Hepatocyte (in vitro differentiated cells): ENCODE results near the gene LARP4B. TPM values are rescaled to one million over a fixed set of nuclear protein-coding genes. Genes with fewer than 3 reads are reported as not detected.

Experiments
- DNase-seq: peaks from one replicate; pipeline ENCODE4 v3.0.0-alpha.2; 2016; ENCODE audit warnings: low spot score
- H2AFZ ChIP-seq: fragments of 200-600 bp; sonication (generic); 2 replicates; pipeline ENCODE4 v1.6.0; 2016; ENCODE audit warnings: antibody characterized with exemption, mild to moderate bottlenecking
- H3K27ac ChIP-seq: fragments of 200-600 bp; sonication (generic); 2 replicates; pipeline ENCODE4 v1.5.1; 2016; ENCODE audit warnings: mild to moderate bottlenecking
- H3K27me3 ChIP-seq: fragments of 200-600 bp; sonication (generic); 2 replicates; pipeline ENCODE4 v1.6.1; 2016
- H3K36me3 ChIP-seq: fragments of 200-600 bp; sonication (generic); replicated peaks from 2 replicates; pipeline ENCODE4 v1.5.1; 2016; ENCODE audit warnings: low read depth; ENCODE audit not compliant: insufficient read depth
- H3K4me1 ChIP-seq: fragments of 200-600 bp; sonication (generic); 2 replicates; pipeline ENCODE4 v1.5.1; 2016; ENCODE audit warnings: mild to moderate bottlenecking, moderate library complexity; ENCODE audit not compliant: insufficient read depth
- H3K4me2 ChIP-seq: fragments of 200-600 bp; sonication (generic); 2 replicates; pipeline ENCODE4 v1.6.0; 2016
- H3K4me3 ChIP-seq: fragments of 200-600 bp; sonication (generic); 2 replicates; pipeline ENCODE4 v1.5.1; 2016; ENCODE audit warnings: mild to moderate bottlenecking
- H3K79me2 ChIP-seq: fragments of 200-600 bp; sonication (generic); 2 replicates; pipeline ENCODE4 v1.6.0; 2017; ENCODE audit warnings: mild to moderate bottlenecking
- H3K9me2 ChIP-seq: fragments of 200-600 bp; sonication (generic); replicated peaks from 2 replicates; pipeline ENCODE4 v1.6.0; 2017; ENCODE audit warnings: mild to moderate bottlenecking; ENCODE audit not compliant: insufficient read depth
- H3K9me3 ChIP-seq: fragments of 200-600 bp; sonication (generic); 2 replicates; pipeline ENCODE4 v1.5.1; 2016; ENCODE audit warnings: low read depth, mild to moderate bottlenecking
- H4K20me1 ChIP-seq: fragments of 200-600 bp; sonication (generic); 2 replicates; pipeline ENCODE4 v1.6.0; 2016; ENCODE audit warnings: mild to moderate bottlenecking; ENCODE audit not compliant: insufficient read depth, poor library complexity, severe bottlenecking
- CTCF ChIP-seq: fragments of 200-600 bp; sonication (generic); IDR thresholded peaks from 2 replicates; pipeline ENCODE4 v1.5.1; 2016; ENCODE audit warnings: antibody characterized with exemption, mild to moderate bottlenecking; ENCODE audit not compliant: poor library complexity
- EZH2 ChIP-seq: fragments of 200-600 bp; sonication (generic); IDR thresholded peaks from 2 replicates; pipeline ENCODE4 v1.6.1; 2016; ENCODE audit warnings: antibody characterized with exemption, mild to moderate bottlenecking, borderline replicate concordance
- EZH2phosphoT487 ChIP-seq: fragments of 200-600 bp; sonication (generic); IDR thresholded peaks from one replicate; pipeline ENCODE4 v1.6.1; 2018; ENCODE audit warnings: antibody characterized with exemption, mild to moderate bottlenecking, low read depth, moderate library complexity; ENCODE audit not compliant: unreplicated experiment, severe bottlenecking
- WGBS: methylation state at CpG from one replicate; pipeline ENCODE4 v1.1.6; 2016; ENCODE audit warnings: low lambda C conversion rate; ENCODE audit errors: missing lambda C conversion rate; 5-methylcytosine and 5-hydroxymethylcytosine counted together
- polyA plus RNA-seq: library from polyadenylated mRNA; unstranded; fragments of >200 nt; fragmentation: Nextera tagmentation; extraction: Ambion mirVana; gene quantifications from 2 replicates; pipeline ENCODE4 v1.2.1, GENCODE V29; 2016
- total RNA-seq: library from RNA; depleted of rRNA; stranded (reverse); fragments of >200 nt; gene quantifications from 2 replicates; pipeline ENCODE4 v1.2.3, GENCODE V29; 2014

The LARP4B gene
- total and polyA plus RNA-seq, 2 experiments from 2014 or later = 28.4 to 43.4 TPM

- H3K79me2 ChIP-seq = peaks cover 91% of the 10 kb centered on the region
- TF ChIP-seq EZH2phosphoT487 (no peak), EZH2 (no peak), CTCF (no peak)
Observed at GRCh38 chr10:850093-850492, 81.4 kb downstream of the LARP4B start.

GRCh38 chr10:847868-848267 is 83.6 kb downstream of the LARP4B start:
- no peak for DNase-seq
- peaks cover 12% of the 10 kb centered on the region for H3K4me1 ChIP-seq
- H3K9me2 ChIP-seq = no peaks in the 10 kb centered on the region
- no peak overlapping the region for H3K27ac ChIP-seq
- H3K4me2 ChIP-seq = no peak overlapping the region
- H4K20me1 ChIP-seq = peaks cover 2% of the 10 kb centered on the region
- no peaks in the 10 kb centered on the region for H3K27me3 ChIP-seq
- WGBS = 86% methylated on average over 7 of the region's 7 CpGs
- H3K79me2 ChIP-seq = peaks cover 95% of the 10 kb centered on the region
- H3K9me3 ChIP-seq = no peaks in the 10 kb centered on the region
- H2AFZ ChIP-seq = no peak overlapping the region
- H3K36me3 ChIP-seq = no peaks in the 10 kb centered on the region
- no peak for TF ChIP-seq EZH2phosphoT487
- no peak for TF ChIP-seq CTCF
- TF ChIP-seq EZH2 = no peak
- H3K4me3 ChIP-seq = no peak overlapping the region

More at GRCh38 chr10:850093-850492, 81.4 kb downstream of the LARP4B start:
- H3K4me3 ChIP-seq = no peak overlapping the region
- peaks cover 4% of the 10 kb centered on the region for H4K20me1 ChIP-seq
- 97% methylated on average over 2 of the region's 2 CpGs for WGBS
- DNase-seq = no peak
- peaks cover 1% of the 10 kb centered on the region for H3K4me1 ChIP-seq
- H3K9me2 ChIP-seq = no peaks in the 10 kb centered on the region
- no peak overlapping the region for H3K27ac ChIP-seq
- no peak overlapping the region for H2AFZ ChIP-seq
- no peaks in the 10 kb centered on the region for H3K27me3 ChIP-seq
- no peaks in the 10 kb centered on the region for H3K9me3 ChIP-seq
- no peaks in the 10 kb centered on the region for H3K36me3 ChIP-seq
- no peak overlapping the region for H3K4me2 ChIP-seq

- Histone ChIP-seq H3K9me2 (no peaks in the 10 kb centered on the region), H3K36me3 (no peaks in the 10 kb centered on the region), H3K9me3 (no peaks in the 10 kb centered on the region), H3K4me1 (peaks cover 12% of the 10 kb centered on the region), H4K20me1 (peaks cover 2% of the 10 kb centered on the region), H3K4me3 (no peak overlapping the region), H3K27me3 (no peaks in the 10 kb centered on the region), H3K27ac (peak overlapping the region; percentile 19), H3K79me2 (peaks cover 89% of the 10 kb centered on the region), H2AFZ (no peak overlapping the region), H3K4me2 (no peak overlapping the region)
- no peak for TF ChIP-seq EZH2phosphoT487
- no peak for TF ChIP-seq CTCF
- no peak for TF ChIP-seq EZH2
- 73% methylated on average over 7 of the region's 7 CpGs for WGBS
- no peak for DNase-seq
Observed at GRCh38 chr10:846126-846685, 85.3 kb downstream of the LARP4B start.
